ENCODE data around the gene SEMA3G. TPM values are rescaled to one million over a fixed set of nuclear protein-coding genes. Genes with fewer than 3 reads are reported as not detected.
A peak's percentile ranks its signal among the peaks of the same experiment; 100 is the strongest.

The SEMA3G gene
- polyA plus RNA-seq, 1 donor from 2014 or later, result not detected

- no peak overlapping the region for H3K9ac ChIP-seq (ENCODE audit: low read length)
- H3K4me2 ChIP-seq (ENCODE audit: low read length), result no peak overlapping the region
- no peaks in the 10 kb centered on the region for H3K9me3 ChIP-seq (ENCODE audit: low read length)
- no peaks in the 10 kb centered on the region for H3K27me3 ChIP-seq (ENCODE audit: insufficient read depth, low read depth, low read length)
- TF ChIP-seq EZH2 (IDR thresholded peaks at IDR 0.05; ENCODE audit: borderline replicate concordance, insufficient read depth, low read length, poor library complexity, severe bottlenecking) (no peak), MXI1 (conservative IDR thresholded peaks at IDR 0.05; ENCODE audit: poor library complexity, severe bottlenecking) (no peak), TAF1 (IDR thresholded peaks at IDR 0.05; ENCODE audit: low read depth) (no peak), SMC3 (conservative IDR thresholded peaks at IDR 0.05; ENCODE audit: poor library complexity) (no peak), RAD21 (conservative IDR thresholded peaks at IDR 0.05) (no peak), POLR2AphosphoS5 (IDR thresholded peaks at IDR 0.05) (no peak), EP300 (conservative IDR thresholded peaks at IDR 0.05; ENCODE audit: poor library complexity, severe bottlenecking) (no peak)
- TF ChIP-seq, protein P1, sequence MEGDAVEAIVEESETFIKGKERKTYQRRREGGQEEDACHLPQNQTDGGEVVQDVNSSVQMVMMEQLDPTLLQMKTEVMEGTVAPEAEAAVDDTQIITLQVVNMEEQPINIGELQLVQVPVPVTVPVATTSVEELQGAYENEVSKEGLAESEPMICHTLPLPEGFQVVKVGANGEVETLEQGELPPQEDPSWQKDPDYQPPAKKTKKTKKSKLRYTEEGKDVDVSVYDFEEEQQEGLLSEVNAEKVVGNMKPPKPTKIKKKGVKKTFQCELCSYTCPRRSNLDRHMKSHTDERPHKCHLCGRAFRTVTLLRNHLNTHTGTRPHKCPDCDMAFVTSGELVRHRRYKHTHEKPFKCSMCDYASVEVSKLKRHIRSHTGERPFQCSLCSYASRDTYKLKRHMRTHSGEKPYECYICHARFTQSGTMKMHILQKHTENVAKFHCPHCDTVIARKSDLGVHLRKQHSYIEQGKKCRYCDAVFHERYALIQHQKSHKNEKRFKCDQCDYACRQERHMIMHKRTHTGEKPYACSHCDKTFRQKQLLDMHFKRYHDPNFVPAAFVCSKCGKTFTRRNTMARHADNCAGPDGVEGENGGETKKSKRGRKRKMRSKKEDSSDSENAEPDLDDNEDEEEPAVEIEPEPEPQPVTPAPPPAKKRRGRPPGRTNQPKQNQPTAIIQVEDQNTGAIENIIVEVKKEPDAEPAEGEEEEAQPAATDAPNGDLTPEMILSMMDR (IDR thresholded peaks at IDR 0.05; ENCODE audit: poor library complexity, severe bottlenecking), result no peak
- TF ChIP-seq, protein P2, sequence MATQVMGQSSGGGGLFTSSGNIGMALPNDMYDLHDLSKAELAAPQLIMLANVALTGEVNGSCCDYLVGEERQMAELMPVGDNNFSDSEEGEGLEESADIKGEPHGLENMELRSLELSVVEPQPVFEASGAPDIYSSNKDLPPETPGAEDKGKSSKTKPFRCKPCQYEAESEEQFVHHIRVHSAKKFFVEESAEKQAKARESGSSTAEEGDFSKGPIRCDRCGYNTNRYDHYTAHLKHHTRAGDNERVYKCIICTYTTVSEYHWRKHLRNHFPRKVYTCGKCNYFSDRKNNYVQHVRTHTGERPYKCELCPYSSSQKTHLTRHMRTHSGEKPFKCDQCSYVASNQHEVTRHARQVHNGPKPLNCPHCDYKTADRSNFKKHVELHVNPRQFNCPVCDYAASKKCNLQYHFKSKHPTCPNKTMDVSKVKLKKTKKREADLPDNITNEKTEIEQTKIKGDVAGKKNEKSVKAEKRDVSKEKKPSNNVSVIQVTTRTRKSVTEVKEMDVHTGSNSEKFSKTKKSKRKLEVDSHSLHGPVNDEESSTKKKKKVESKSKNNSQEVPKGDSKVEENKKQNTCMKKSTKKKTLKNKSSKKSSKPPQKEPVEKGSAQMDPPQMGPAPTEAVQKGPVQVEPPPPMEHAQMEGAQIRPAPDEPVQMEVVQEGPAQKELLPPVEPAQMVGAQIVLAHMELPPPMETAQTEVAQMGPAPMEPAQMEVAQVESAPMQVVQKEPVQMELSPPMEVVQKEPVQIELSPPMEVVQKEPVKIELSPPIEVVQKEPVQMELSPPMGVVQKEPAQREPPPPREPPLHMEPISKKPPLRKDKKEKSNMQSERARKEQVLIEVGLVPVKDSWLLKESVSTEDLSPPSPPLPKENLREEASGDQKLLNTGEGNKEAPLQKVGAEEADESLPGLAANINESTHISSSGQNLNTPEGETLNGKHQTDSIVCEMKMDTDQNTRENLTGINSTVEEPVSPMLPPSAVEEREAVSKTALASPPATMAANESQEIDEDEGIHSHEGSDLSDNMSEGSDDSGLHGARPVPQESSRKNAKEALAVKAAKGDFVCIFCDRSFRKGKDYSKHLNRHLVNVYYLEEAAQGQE (IDR thresholded peaks at IDR 0.05; ENCODE audit: borderline replicate concordance), result no peak
- no peaks in the 10 kb centered on the region for H3K79me2 ChIP-seq (replicated peaks; ENCODE audit: insufficient read depth, low read length)
- no peak overlapping the region for H2AFZ ChIP-seq (ENCODE audit: low read depth, low read length)
- H3K27ac ChIP-seq (ENCODE audit: low read length), result no peak overlapping the region
- H3F3A ChIP-seq (ENCODE audit: insufficient read depth, low read length, poor library complexity, severe bottlenecking), result no peaks in the 10 kb centered on the region
- H3K4me3 ChIP-seq (ENCODE audit: low read length), result no peak overlapping the region
- H3K9me2 ChIP-seq (ENCODE audit: insufficient read depth, low read length), result no peaks in the 10 kb centered on the region
- H3K36me3 ChIP-seq (ENCODE audit: insufficient read depth, low read length), result no peaks in the 10 kb centered on the region
- no peaks in the 10 kb centered on the region for H4K20me1 ChIP-seq (ENCODE audit: insufficient read depth)
These were observed 2.8 kb upstream of the SEMA3G start for GRCh38 chr3:52447512-52448355.

- no peak overlapping the region for H3K4me2 ChIP-seq (ENCODE audit: low read length)
- no peaks in the 10 kb centered on the region for H3K36me3 ChIP-seq (ENCODE audit: insufficient read depth, low read length)
- H4K20me1 ChIP-seq (ENCODE audit: insufficient read depth), result no peaks in the 10 kb centered on the region
- H3K9me3 ChIP-seq (ENCODE audit: low read length), result no peaks in the 10 kb centered on the region
- no peaks in the 10 kb centered on the region for H3K9me2 ChIP-seq (ENCODE audit: insufficient read depth, low read length)
- TF ChIP-seq SMC3 (conservative IDR thresholded peaks at IDR 0.05; ENCODE audit: poor library complexity), result peak; percentile 90
- no peak for TF ChIP-seq EP300 (conservative IDR thresholded peaks at IDR 0.05; ENCODE audit: poor library complexity, severe bottlenecking)
- TF ChIP-seq, protein P1 (IDR thresholded peaks at IDR 0.05; ENCODE audit: poor library complexity, severe bottlenecking), result peak; percentile 98
- TF ChIP-seq MXI1 (conservative IDR thresholded peaks at IDR 0.05; ENCODE audit: poor library complexity, severe bottlenecking), result no peak
- no peak for TF ChIP-seq TAF1 (IDR thresholded peaks at IDR 0.05; ENCODE audit: low read depth)
- no peak for TF ChIP-seq EZH2 (IDR thresholded peaks at IDR 0.05; ENCODE audit: borderline replicate concordance, insufficient read depth, low read length, poor library complexity, severe bottlenecking)
- TF ChIP-seq, protein P2 (IDR thresholded peaks at IDR 0.05; ENCODE audit: borderline replicate concordance), result no peak
- TF ChIP-seq RAD21 (conservative IDR thresholded peaks at IDR 0.05), result peak; percentile 93
- TF ChIP-seq POLR2AphosphoS5 (IDR thresholded peaks at IDR 0.05), result no peak
- H3F3A ChIP-seq (ENCODE audit: insufficient read depth, low read length, poor library complexity, severe bottlenecking), result no peaks in the 10 kb centered on the region
- no peak overlapping the region for H3K27ac ChIP-seq (ENCODE audit: low read length)
- no peak overlapping the region for H2AFZ ChIP-seq (ENCODE audit: low read depth, low read length)
- no peaks in the 10 kb centered on the region for H3K79me2 ChIP-seq (replicated peaks; ENCODE audit: insufficient read depth, low read length)
- H3K4me3 ChIP-seq (ENCODE audit: low read length), result no peak overlapping the region
- H3K9ac ChIP-seq (ENCODE audit: low read length), result no peak overlapping the region
- no peaks in the 10 kb centered on the region for H3K27me3 ChIP-seq (ENCODE audit: insufficient read depth, low read depth, low read length)
These were observed 2.0 kb upstream of the SEMA3G start for GRCh38 chr3:52446631-52447511.

All from neural cell (in vitro differentiated cells).